ENCODE measurements around the gene EVPL.

DNA sequence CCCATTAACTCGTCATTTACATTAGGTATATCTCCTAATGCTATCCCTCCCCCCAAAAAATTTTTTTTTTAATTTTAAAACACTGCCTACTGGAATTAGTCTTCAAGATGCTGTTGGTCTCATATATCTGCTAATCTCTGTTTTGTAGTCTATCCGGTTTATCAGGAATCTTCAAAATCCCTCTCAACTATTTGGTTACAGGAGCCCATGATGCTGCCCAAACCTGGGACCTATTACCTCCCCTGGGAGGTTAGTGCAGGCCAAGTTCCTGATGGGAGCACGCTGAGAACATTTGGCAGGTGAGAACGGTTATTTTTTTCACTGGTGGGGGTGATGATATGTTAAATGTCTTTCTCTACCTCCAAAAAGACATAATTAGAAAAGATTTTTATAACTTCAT lies 41.1 kb downstream of the EVPL start:
- TF ChIP-seq, protein P1, sequence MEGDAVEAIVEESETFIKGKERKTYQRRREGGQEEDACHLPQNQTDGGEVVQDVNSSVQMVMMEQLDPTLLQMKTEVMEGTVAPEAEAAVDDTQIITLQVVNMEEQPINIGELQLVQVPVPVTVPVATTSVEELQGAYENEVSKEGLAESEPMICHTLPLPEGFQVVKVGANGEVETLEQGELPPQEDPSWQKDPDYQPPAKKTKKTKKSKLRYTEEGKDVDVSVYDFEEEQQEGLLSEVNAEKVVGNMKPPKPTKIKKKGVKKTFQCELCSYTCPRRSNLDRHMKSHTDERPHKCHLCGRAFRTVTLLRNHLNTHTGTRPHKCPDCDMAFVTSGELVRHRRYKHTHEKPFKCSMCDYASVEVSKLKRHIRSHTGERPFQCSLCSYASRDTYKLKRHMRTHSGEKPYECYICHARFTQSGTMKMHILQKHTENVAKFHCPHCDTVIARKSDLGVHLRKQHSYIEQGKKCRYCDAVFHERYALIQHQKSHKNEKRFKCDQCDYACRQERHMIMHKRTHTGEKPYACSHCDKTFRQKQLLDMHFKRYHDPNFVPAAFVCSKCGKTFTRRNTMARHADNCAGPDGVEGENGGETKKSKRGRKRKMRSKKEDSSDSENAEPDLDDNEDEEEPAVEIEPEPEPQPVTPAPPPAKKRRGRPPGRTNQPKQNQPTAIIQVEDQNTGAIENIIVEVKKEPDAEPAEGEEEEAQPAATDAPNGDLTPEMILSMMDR (IDR thresholded peaks at IDR 0.05; ENCODE audit: poor library complexity), result no peak
- TF ChIP-seq EZH2 (IDR thresholded peaks at IDR 0.05; ENCODE audit: borderline replicate concordance) (no peak), EZH2phosphoT487 (IDR thresholded peaks at IDR 0.05; ENCODE audit: low read depth, severe bottlenecking, unreplicated experiment) (no peak)
